ENCODE measurements around the gene NAT16.
A peak's percentile ranks its signal among the peaks of the same experiment; 100 is the strongest.

The NAT16 gene

GRCh38 chr7:101162551-101163278, 17.4 kb downstream of the NAT16 start:
- Histone ChIP-seq H3K27ac (ENCODE audit: poor library complexity, severe bottlenecking) (peak overlapping the region; percentile 66), H3K9me3 (ENCODE audit: severe bottlenecking) (no peaks in the 10 kb centered on the region), H3K27me3 (ENCODE audit: insufficient read depth, poor library complexity, severe bottlenecking) (peaks cover 25% of the 10 kb centered on the region), H3K4me3 (ENCODE audit: severe bottlenecking) (peak overlapping the region; percentile 43), H3K36me3 (ENCODE audit: low read depth) (peaks cover 35% of the 10 kb centered on the region), H3K4me1 (ENCODE audit: insufficient read depth, poor library complexity, severe bottlenecking) (peaks cover 11% of the 10 kb centered on the region)
- DNase-seq (ENCODE audit: low spot score): no peak
- peak; percentile 35 for ATAC-seq (ENCODE audit: low read depth)
- no peak for TF ChIP-seq CTCF (IDR thresholded peaks at IDR 0.05; ENCODE audit: poor library complexity, severe bottlenecking)

GRCh38 chr7:101161692-101162471, 18.2 kb downstream of the NAT16 start:
- Histone ChIP-seq H3K36me3 (ENCODE audit: low read depth) (peaks cover 43% of the 10 kb centered on the region), H3K4me1 (ENCODE audit: insufficient read depth, poor library complexity, severe bottlenecking) (peaks cover 12% of the 10 kb centered on the region), H3K4me3 (ENCODE audit: severe bottlenecking) (no peak overlapping the region), H3K9me3 (ENCODE audit: severe bottlenecking) (no peaks in the 10 kb centered on the region), H3K27me3 (ENCODE audit: insufficient read depth, poor library complexity, severe bottlenecking) (peaks cover 16% of the 10 kb centered on the region), H3K27ac (ENCODE audit: poor library complexity, severe bottlenecking) (peak overlapping the region; percentile 66)
- no peak for ATAC-seq (ENCODE audit: low read depth)
- DNase-seq (ENCODE audit: low spot score): no peak
- TF ChIP-seq CTCF (IDR thresholded peaks at IDR 0.05; ENCODE audit: poor library complexity, severe bottlenecking): no peak

- Histone ChIP-seq H3K27ac (ENCODE audit: poor library complexity, severe bottlenecking) (peak overlapping the region; percentile 43), H3K36me3 (ENCODE audit: low read depth) (peaks cover 53% of the 10 kb centered on the region), H3K9me3 (ENCODE audit: severe bottlenecking) (no peaks in the 10 kb centered on the region), H3K4me3 (ENCODE audit: severe bottlenecking) (no peak overlapping the region), H3K27me3 (ENCODE audit: insufficient read depth, poor library complexity, severe bottlenecking) (peaks cover 12% of the 10 kb centered on the region), H3K4me1 (ENCODE audit: insufficient read depth, poor library complexity, severe bottlenecking) (peaks cover 20% of the 10 kb centered on the region)
- DNase-seq (ENCODE audit: low spot score): no peak
- no peak for ATAC-seq (ENCODE audit: low read depth)
- no peak for TF ChIP-seq CTCF (IDR thresholded peaks at IDR 0.05; ENCODE audit: poor library complexity, severe bottlenecking)
These were observed 19.2 kb downstream of the NAT16 start for GRCh38 chr7:101160910-101161309.

GRCh38 chr7:101159696-101160674, 20.1 kb downstream of the NAT16 start:
- ATAC-seq (ENCODE audit: low read depth): peak; percentile 28; the same call in 1 of the 3 replicates
- peak overlapping the region; percentile 43 for H3K27ac ChIP-seq (ENCODE audit: poor library complexity, severe bottlenecking)
- H3K27me3 ChIP-seq (ENCODE audit: insufficient read depth, poor library complexity, severe bottlenecking): peaks cover 5% of the 10 kb centered on the region
- no peak for TF ChIP-seq CTCF (IDR thresholded peaks at IDR 0.05; ENCODE audit: poor library complexity, severe bottlenecking)
- H3K9me3 ChIP-seq (ENCODE audit: severe bottlenecking): no peaks in the 10 kb centered on the region
- H3K4me3 ChIP-seq (ENCODE audit: severe bottlenecking): no peak overlapping the region
- DNase-seq (ENCODE audit: low spot score): no peak
- peaks cover 26% of the 10 kb centered on the region for H3K4me1 ChIP-seq (ENCODE audit: insufficient read depth, poor library complexity, severe bottlenecking)
- H3K36me3 ChIP-seq (ENCODE audit: low read depth): peaks cover 54% of the 10 kb centered on the region
